GM21529 (cell line): ENCODE results near the gene CCT6A.
"Not testable (repeated sequence)": the region's sequence is repeated elsewhere in the genome, so short reads cannot be mapped to it uniquely, and the experiment has no call there.

Source experiments
- ATAC-seq: cut with Tn5 transposase; IDR thresholded peaks from one replicate; pipeline ENCODE4 v1.9.1; 2021; ENCODE audit not compliant: unreplicated experiment

Gene CCT6A, protein sequence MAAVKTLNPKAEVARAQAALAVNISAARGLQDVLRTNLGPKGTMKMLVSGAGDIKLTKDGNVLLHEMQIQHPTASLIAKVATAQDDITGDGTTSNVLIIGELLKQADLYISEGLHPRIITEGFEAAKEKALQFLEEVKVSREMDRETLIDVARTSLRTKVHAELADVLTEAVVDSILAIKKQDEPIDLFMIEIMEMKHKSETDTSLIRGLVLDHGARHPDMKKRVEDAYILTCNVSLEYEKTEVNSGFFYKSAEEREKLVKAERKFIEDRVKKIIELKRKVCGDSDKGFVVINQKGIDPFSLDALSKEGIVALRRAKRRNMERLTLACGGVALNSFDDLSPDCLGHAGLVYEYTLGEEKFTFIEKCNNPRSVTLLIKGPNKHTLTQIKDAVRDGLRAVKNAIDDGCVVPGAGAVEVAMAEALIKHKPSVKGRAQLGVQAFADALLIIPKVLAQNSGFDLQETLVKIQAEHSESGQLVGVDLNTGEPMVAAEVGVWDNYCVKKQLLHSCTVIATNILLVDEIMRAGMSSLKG

DNA sequence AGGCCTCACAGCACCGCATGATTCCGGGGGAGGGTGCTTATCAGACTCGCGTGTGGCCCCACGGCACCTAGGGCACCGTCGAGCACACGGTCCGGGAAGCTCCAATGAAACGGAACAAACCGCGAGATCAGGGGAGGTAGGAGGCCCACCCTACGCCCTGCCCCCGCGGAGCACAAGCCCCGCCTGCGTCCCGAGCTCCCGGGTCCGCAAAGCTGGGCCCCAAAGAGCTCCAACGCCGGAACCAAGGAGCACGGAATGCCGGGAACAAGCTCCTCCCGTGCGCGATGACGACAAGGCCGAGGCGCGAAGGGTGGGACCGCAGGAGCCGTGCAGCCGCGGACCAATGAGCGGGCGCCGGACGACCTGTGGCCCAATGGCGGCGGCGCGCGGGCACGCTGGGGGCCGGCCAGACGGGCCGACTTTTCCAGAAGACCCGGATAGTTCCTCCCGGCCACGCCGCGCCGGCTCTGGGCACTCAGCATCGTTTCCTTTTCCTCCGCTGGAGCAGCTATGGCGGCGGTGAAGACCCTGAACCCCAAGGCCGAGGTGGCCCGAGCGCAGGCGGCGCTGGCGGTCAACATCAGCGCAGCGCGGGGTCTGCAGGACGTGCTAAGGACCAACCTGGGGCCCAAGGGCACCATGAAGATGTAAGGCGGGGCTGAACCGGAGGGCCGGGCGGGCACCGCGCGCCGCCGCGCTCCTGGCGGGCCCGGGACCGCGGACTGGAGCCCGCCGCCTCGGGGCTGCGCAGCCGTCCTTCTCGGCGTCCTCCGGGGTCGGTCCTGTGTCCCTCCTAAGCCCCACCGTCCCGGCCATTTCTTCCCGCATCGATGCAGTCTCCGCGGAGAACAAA lies at the start of gene CCT6A, which contains the start of gene PSPH:
TSS of gene CCT6A (plus strand) at position 427 of the 853 bp plus-strand sequence. CDS start at position 511, 84 bp downstream.
TSS of gene PSPH (minus strand) at position 106 of the 853 bp plus-strand sequence. CDS start 30,232 bp downstream, outside the sequence.
- ATAC-seq: peak; percentile 93

DNA sequence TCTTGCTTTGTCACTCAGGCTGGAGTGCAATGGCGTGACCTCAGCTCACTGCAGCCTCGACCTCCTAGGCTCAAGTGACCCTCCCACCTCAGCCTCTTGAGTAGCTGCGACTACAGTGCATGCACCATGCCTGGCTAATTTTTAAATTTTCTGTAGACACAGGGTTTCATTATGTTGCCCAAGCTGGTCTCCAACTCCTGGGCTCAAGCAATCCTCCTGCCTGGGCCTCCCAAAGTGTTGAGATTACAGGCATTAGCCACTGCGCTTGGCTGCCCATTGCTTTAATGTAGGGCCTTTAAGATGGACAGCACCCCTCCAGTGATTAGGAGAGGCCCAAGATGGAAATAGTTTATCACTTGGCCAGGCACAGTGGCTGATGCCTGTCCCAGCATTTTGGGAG lies 47.8 kb upstream of the CCT6A start:
- no peak for ATAC-seq

DNA sequence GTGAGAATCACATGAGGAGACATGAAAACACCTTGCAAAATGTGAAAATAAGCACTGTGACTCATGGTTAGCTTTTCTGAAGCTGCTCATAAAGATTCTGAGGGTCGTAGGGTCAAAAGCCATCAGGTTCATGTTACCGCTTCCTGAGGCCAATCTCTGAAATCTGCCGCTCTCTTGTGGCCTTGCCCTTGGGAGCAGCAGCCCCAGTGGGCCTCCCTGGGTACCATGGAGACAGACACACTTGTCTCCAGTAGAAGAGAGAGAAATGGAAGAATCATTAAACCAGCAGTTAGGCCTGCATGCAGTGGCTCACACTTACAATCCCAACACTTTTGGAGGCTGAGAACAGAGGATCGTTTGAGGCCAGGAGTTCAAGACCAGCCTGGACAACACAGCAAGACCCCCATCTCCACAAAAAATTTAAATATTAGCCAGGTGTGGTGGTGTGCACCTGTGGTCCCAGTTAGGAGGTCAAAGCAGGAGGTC lies 44.4 kb upstream of the CCT6A start:
- no peak for ATAC-seq

DNA sequence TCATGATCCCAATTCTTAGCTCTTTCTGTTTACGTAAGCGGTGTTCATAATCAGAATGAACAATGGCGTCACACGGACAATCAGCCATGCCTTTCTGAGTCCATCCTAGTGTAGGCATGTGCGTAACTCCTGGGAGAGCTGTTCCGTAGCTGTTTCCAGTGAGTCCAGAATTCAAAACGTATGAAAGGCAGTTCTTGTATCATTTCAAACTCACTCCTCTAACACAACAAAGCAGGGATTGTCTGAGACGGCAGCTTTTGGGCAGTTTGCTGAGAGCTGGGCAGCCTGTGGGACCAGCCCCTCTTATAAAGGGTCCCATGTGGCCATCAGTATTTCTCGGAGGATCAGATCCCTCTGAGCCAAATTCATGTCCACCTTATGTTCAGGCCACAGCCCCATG lies 43.7 kb upstream of the CCT6A start:
- ATAC-seq: no peak

DNA sequence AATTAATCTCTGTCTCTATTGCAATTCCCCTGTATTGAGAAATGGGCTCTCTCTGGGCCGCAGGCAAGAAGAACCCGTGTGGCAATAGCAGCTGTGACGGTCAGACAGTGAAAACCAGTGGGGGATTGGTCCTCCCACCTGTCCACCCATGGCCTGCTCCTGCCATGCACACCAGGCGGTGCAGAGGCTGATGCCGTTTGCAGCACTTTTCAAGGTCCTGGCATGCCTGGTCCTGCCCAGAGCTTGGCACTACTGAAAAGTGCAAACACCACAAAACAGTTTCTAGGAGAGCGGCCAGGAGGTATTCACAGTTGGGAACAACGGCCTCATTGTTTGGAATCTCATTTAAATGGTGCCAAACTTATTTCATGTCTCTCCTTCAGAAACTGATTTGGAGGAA lies 41.9 kb upstream of the CCT6A start:
- ATAC-seq: no peak

DNA sequence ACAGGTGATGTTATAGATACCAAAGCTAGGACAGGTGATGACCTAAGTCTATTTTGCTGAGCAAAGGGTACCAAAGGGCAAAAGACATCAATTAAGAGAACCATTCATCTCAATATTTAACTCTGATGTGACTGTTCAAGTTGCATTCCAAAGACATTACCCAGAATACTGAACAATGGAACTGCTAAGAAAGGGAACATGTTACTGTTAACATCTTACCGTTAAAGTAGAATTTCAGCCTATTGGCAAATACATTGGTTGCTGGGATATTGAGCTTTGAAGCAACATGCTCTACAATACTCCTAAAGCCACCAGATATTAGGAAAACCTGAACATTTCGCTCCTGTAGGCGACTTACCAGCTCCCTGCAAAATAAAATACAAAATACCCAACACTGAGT lies 34.5 kb upstream of the CCT6A start:
- ATAC-seq: not testable (repeated sequence)

DNA sequence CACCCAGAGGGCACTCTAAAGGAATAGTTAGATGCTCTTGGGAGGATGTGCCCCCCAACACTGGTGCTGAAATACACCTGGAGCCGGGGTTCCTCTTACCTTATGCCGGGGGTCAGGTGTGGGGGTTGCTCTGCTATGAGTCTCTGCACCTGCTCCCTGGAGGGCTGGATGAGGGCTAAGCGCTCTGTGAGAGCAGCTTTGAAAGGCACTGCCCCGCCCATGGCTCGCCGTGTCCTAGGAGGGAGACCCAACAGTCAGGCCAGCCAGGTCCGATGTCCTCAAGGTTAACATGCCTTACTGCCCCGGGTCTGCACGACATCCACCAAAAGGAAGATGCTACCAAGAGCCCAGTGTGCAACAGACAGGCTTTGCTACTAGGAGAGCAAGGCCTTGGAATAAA lies 32.1 kb upstream of the CCT6A start:
- ATAC-seq: no peak

DNA sequence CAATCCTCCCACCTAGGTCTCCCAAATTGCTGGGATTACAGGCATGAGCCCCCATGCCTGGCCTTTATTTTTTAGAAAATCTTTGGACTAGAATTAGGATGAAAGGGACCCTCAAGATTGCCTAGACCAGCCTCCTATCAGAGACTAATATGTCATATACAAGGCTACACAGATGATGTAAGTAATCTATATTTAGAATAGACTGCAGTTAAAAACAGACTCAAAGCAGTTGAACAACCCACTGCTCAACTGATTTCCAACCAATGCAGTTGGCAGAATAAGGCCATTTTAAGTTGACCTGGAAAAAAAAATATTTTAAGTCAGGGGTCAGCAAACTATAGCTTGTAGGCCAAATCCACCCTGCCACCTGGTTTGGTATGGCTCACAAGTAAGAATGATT lies 28.1 kb upstream of the CCT6A start:
- no peak for ATAC-seq

DNA sequence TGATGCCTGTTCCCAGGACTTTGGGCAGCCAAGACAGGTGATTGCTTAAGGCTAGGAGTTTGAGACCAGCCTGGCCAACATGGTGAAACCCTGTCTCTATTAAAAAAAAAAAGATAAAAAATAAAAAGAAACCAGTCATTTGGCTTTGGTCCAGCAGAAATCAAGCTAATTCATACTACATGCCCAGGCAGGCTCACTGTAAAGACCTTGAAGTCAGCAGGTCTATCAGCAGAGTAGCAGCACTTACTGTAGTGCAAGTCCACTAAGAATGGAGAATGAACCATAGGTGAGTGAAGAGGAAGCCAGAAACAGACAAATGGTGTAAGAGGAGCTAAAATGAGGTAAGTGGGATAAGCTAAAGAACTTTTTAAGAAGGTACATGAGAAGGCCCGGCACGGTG lies 25.0 kb upstream of the CCT6A start:
- ATAC-seq: no peak

DNA sequence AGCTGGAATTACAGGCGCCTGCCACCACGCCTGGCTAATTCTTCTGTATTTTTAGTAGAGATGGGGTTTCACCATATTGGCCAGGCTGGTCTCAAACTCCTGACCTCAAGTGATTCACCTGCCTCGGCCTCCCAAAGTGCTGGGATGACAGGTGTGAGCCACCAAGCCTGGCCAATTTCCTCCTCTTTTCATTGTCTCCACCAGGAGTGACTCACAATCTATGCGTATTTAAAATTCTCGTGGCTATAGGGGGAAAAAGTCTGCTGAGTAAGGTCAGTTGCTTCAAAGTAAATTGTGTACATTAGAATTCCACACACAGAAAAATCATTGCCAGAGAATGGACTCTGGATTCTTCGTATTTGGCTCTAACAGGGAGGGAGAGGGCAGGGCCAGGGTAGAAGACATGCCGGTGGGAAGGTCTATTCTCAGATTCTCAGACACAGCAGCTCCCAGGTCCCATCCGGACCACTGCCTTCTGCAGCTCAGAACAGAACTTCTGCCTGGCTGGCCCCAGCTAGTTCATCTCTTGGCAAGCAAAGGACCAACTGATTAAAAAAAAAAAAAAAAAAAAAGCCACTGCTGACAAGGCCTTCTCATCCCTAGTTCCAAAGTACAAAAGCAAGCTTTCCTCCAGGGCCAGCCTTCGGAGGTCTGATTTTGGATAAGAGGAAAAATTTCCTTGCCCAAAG lies 22.5 kb upstream of the CCT6A start:
- ATAC-seq: no peak

DNA sequence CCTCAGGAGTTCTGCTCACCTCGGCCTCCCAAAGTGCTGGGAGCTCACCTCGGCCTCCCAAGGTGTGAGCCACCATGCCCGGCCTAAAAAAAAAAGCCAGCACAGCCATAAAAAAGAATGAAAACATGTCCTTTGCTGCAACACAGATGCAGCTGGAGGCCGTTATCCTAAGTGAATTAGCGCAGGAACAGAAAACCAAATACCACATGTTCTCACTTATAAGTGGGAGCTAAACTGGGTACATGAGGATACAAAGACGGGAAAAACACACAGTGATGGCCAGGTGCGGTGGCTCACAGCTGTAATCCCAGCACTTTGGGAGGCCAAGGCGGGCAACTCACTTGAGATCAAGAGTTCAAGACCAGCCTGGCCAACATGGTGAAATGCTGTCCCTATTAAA lies 21.2 kb upstream of the CCT6A start:
- no peak for ATAC-seq

DNA sequence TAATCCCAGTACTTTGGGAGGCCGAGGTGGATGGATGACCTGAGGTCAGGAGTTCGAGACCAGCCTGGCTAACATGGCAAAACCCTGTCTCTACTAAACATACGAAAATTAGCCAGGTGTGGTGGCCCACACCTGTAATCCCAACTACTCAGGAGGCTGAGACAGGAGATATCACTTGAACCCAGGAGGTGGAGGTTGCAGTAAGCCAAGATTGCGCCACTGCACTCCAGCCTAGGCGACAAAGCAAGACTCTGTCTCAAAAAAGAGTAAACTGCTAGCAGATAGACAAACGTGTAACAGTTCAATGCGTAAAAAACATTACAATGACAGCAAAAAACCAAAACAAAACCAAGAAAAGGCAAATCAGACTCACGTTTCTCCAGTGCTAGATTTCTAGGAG lies 20.0 kb upstream of the CCT6A start:
- ATAC-seq: not testable (repeated sequence)

DNA sequence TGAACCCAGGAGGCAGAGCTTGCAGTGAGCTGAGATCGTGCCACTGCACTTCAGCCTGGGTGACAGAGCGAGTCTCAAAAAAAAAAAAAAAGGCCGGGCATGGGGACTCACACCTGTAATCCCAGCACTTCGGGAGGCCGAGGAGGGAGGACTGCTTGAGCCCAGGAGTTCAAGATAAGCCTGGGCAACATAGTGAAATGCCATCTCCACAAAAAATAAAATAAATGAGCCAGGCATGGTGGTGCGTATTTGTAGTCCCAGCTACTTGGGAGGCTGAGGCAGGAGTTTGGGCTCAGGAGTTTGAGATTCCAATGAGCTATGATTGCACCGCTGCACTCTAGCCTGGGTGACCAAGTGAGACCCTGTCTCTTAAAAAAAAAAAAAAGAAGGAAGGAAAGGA lies 19.0 kb upstream of the CCT6A start:
- not testable (repeated sequence) for ATAC-seq

DNA sequence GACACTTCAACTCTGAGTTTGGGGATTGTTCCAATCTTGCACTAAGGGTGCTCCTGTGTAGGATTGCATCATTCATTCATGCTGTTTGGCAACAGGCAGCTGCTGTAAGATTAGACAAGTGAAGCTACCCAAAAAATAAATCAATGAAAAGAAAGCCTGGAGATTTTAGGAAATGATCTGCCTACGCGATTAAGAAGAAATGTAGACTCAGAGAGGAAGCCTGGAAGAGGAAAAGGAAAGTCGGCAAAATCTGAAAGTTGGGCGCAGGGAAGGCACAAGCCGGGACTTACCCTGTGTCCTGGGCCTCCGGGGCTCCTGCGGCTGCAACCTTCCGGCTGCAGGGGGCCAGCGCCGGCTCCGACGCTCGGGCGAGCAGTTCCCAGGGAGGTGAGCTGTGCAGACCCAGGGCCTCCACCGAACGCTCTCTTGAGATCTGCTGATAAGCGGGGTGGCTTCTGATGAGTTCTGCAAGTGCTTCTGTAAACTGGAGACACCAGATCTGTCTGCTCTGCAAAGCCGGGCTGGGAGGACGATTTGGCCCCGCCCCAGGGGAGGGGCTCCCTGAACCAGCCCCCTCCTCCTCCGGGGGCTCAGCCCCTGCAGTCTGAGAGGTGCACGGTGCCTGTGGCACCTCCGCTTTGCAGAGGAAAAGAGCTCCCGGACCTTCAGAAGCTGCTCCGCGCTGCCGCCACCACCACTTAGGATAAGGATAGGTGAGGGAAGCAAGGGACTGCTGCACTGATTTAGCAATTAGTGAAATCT lies 17.7 kb upstream of the CCT6A start:
- peak; percentile 98 for ATAC-seq

DNA sequence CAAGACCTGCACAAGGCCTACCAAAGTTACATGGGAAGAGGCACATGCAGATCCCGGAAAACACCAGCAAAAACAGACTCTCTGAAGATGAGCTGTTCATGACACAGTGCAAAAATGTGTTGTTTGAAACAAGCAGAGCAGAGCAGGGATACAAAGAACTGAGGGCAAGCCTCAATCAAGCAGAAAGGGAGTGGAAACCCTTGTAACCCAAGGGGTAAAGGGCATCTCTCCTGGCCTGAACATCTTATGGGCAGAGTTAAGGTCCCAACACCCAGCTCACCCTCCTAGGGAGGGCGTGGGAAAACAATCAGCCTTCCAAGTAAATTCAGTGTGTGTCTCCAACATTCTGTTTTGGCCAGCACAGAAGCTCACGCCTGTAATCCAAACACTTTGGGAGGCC lies 10.8 kb upstream of the CCT6A start:
- no peak for ATAC-seq

DNA sequence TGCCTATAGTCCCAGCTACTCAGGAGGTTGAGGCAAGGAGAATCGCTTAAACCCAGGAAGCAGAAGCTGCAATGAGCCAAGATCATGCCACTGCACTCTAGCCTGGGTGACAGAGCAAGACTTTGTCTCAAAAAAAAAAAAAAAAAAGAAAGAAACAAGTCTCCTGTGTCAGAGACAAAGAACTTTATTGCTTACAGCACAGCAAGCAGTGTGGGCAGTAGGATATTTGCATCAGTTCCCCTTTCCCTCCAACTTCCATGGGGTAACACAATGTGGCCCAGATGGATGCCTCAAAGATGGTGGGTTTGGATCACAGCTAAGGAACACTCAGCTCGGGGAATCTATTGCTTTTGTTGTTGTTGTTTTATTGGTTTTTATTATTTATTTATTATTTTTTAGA lies 5.8 kb upstream of the CCT6A start:
- ATAC-seq: not testable (repeated sequence)

DNA sequence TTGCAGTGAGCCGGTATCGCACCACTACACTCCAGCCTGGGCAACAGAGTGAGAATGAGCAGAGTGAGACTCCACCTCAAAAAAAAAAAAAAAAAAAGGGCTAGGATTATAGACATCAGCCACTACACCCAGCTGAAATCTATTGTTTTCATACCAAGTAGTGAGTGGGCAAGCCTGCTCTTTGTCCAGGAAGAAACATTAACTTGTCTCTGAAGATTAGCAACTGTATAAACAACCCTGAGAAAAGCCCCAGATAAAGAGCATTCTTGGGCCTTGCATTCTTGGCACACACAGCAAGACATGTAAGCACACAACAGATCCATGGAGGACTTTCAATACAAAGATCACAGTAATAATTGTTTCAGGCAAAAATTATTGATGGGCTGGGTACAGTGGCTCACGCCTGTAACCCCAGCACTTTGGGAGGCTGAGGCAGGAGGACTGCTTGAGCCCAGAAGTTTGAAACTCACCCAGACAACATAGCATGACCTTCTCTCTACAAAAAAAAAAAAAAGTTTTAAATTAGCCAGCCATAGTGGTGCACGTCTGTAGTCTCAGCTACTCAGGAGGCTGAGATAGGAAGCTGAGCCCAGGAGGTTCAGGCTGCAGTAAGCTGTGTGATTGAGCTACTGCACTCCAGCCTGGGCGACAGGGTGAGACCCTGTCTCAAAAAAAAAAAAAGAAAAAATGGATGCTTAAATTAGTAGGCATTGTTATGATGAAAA lies 4.7 kb upstream of the CCT6A start:
- no peak for ATAC-seq

DNA sequence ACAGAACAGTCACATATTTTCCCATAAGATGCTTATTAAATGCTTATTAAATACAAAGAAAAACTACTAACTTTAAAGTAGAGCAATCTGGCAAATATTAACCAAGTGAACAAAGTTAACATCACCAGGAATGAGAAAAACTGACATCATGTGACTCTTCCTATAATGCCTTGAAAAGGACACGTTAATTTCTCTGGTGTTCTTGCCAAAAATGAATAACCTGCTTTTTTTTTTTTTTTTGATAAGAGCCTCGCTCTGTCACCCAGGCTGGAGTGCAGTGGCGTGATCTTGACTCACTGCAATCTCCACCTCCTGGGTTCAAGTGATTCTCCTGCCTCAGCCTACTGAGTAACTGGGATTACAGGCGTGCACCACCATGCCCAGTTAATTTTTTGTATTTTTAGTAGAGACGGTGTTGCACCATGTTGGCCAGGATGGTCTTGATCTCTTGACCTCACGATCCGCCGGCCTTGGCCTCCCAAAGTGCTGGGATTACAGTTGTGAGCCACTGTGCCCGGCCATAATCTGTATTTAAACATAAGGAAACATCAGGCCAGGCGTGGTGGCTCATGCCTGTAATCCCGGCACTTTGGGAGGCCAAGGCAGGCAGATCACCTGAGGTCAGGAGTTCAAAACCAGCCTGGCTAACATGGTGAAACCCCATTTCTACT lies 4.0 kb upstream of the CCT6A start:
- not testable (repeated sequence) for ATAC-seq

DNA sequence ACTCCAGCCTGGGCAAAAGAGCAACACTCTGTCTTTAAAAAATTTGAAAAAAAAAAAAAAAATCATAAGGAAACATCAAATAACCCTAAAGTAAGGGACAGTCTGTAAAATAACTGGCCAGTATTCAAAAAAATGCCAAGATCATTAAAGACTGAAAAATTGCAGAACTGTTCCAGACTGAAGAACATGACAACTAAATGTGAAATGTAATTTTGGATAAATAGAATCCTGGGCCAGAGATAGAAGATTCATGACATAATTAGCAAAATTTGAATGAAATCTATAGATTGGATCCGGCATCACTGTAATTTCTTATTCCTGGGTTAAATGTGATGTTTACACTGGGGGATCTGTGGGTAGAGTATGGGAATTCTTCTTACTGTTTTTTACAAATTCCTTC lies 3.3 kb upstream of the CCT6A start:
- no peak for ATAC-seq
